NOMO-1 treated with dmso at 0.1 percent for 144 hours (cell line): ENCODE results near the gene FOXL3.
A peak's percentile ranks its signal among the peaks of the same experiment; 100 is the strongest.
"Not testable (repeated sequence)": the region's sequence is repeated elsewhere in the genome, so short reads cannot be mapped to it uniquely, and the experiment has no call there.

Experiments used
- DNase-seq: peaks from one replicate; lab custom pipeline; 2025; ENCODE audit not compliant: unreplicated experiment; lab: John Stamatoyannopoulos, UW

FOXL3 gene

DNA sequence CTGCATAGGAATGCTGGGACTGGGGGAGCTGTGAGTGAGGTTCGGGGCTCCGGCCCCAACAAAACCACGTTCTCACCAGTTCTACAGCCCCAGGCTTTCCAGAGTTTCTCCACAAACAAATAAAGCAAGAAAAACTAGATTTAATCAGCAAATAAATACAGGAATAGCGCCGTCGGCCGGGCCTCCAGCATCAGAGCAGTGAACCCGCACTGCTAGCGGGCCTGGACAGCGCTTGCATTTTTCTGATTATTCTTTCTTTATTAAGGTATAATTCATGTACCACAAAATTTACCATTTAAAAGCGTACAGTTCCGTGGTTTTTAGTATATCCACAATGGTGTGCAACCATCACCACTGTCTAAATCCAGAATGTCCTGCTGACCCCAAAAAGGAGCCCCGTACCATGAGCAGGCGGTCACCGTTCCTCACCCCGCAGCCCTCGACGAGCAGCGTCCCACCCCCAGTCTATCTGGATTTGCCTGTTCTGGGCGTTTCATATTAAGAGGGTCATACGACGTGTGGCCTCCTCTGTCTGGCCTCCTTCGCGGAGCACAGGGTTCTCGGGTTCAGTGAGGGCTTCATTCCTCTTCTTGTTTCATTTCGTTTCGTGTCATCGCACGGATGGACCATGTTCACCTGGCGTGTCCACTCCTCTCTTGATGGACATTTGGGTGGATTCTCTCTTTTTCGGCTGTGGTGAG is 35.5 kb upstream of the FOXL3 start:
- DNase-seq, result no peak

GRCh38 chr7:255038-255435 is 34.9 kb upstream of the FOXL3 start:
- no peak for DNase-seq

DNA sequence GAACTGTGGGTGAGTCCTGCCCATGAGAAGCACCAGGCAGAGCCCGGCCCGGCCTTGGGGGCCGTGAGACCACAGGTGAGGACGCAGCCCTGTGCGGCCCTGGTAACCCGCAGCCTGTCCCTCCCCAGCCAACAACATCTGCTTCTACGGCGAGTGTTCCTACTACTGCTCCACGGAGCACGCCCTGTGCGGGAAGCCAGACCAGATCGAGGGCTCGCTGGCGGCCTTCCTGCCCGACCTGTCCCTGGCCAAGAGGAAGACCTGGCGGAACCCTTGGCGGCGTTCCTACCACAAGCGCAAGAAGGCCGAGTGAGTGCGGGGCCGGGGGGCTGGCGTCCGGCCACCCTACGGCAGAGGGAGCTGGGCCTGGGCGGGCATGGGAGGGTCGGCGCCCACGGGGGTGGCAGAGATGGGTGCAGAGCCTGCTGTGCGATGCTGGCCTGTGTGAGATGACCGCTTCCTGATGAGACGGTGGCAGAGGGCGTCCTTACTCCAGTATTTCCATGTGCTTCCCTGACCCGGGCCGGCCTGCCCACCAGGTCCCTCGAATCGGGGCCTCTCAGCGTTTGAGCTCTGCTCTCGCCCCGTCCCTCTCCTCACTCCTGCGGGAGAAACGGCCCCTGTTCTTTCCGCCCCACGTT is 34.1 kb upstream of the FOXL3 start:
- no peak for DNase-seq

GRCh38 chr7:256461-256940 is 33.5 kb upstream of the FOXL3 start:
- no peak for DNase-seq

DNA sequence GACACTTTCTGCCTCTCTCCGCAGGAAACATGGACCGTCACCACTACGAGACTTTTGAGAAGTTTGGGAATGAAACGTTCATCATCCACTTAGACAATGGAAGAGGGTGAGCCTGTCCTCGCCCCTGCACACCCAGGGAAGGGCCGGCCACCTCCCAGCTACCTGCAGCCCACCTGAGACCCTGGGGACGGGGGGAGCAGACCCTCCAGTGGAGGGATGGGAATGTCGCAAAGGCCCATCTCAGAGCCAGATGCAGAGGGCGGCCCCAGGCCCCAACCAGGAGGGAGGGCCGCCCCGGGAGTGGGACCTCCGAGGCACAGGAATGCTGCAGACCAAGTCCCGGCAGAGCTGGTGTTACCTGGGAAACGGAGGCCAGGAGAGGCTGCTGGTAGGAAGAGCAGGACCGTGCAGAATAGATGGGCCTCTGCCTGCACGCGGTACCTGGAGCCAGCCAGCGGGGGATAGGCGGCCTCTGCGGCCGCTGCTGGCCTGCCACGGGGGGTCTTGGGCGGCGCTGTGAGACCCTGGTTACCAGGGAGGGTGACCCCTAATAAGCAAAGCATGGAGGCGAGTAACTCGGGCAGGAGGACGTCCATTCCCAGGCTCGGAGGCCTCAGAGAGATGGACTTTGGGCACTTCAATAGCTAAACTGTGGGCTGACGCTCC is 32.9 kb upstream of the FOXL3 start:
- DNase-seq, result no peak

- DNase-seq, result no peak
These were observed 32.4 kb upstream of the FOXL3 start for GRCh38 chr7:257647-257992.

- DNase-seq, result no peak
These were observed 31.3 kb upstream of the FOXL3 start for GRCh38 chr7:258476-259190.

DNA sequence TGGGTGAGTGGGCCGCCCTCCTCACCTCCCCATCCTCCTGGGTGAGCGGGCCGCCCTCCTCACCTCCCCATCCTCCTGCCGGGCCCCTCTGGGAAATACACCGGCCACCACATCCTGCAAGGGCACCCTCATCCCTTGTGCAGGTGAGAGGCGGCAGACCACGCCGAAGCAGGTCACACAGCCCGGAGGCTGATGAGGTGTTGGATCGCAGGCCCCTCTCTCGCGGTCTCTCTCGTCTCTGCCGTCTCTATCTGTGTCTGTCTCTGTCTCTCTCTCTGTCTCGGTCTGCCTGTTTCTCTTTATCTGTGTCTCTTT is 30.8 kb upstream of the FOXL3 start:
- DNase-seq, result no peak

- no peak for DNase-seq
These were observed 30.1 kb upstream of the FOXL3 start for GRCh38 chr7:259751-260405.

DNA sequence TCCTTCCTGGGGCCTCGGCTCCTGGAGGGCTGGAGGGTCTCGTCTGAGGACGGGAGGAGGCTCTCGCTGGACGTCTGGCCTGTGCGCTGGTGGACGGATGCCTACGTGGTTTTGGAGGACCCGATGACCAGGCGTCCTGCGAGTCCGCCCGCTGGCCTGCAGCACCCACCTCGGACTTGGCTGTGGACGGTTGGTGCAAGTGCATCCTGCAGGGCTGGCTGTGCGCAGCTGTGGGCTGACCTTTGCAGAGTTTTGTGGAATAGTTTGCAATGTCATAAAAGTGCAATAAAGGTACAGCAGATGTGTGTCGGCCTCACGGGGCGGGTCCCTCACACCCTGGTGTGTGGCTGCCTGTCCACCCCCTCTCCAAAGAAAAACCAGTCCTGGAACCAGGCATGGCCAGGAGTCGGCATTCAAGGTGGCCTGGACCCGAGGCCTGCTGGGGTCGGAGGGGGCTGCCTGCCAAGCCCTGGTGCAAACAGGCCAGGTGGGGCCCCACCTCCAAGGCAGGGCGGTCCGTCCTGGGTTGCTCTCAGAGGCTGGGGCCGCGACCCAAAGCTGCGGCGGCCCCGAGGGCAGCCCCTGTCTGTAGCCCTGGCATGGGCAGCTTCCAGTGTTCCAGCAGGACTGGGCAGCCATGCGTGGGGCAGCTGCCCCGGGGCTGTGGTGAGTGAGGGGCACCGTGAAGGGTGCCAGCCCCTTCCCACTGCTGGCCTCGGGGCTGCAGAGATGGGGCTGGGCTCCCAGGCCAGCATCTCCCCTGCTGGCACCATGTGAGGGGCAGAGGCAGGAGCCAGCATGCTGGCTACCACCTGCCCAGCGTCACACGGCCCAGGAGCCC is 29.3 kb upstream of the FOXL3 start:
- DNase-seq, result no peak

GRCh38 chr7:261341-262250 is 28.4 kb upstream of the FOXL3 start:
- no peak for DNase-seq

GRCh38 chr7:262251-262572 is 27.8 kb upstream of the FOXL3 start:
- DNase-seq, result no peak

GRCh38 chr7:262631-263311 is 27.2 kb upstream of the FOXL3 start:
- not testable (repeated sequence) for DNase-seq

GRCh38 chr7:263483-264351 is 26.3 kb upstream of the FOXL3 start:
- peak; percentile 54 for DNase-seq

GRCh38 chr7:264541-265191 is 25.3 kb upstream of the FOXL3 start:
- DNase-seq, result no peak

DNA sequence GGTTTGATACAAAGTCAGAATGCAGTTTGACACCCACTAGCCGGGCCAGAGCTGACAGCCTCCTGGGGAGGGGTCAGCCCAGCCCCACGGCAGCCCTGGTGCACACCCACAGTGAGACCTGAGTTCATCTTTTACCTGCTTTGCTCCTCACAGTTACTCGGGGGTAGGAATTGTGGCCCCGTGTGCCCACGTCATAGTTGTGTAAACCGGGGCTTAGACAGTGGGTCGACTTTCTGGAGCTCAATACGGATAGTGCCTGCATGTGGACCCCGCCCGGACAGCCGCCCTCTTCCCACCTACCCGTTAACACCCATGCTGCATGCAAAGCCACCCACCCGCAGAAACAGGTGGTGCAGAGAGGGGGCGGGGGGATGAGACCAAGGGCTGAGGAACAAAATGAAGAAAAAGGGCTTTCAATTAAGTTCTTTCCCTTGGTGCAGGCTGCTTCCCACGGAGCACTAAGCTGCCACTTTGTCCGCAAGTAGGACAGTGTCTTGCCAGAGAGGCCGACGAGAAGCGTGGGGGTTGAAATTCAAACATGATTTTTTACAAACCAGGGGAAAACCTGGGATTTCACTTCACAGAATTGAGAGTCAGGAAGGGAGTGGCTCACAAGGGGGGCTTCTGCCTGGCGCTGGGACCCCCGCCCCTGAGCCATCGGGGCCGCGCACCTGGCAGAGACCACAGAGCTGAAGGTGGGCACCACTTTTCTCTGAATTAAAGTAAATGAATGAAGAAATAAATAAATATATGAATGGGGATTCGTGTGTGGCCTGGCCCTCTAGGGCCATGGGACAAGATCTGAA is 24.6 kb upstream of the FOXL3 start:
- DNase-seq, result no peak
